GM21825 (cell line): Measurements from ENCODE around the gene PDE4D.

Experiments used
- ATAC-seq: cut with Tn5 transposase; IDR thresholded peaks from one replicate; pipeline ENCODE4 v1.9.1; 2021; ENCODE audit warnings: mild to moderate bottlenecking, moderate library complexity; ENCODE audit not compliant: unreplicated experiment

The PDE4D gene

DNA sequence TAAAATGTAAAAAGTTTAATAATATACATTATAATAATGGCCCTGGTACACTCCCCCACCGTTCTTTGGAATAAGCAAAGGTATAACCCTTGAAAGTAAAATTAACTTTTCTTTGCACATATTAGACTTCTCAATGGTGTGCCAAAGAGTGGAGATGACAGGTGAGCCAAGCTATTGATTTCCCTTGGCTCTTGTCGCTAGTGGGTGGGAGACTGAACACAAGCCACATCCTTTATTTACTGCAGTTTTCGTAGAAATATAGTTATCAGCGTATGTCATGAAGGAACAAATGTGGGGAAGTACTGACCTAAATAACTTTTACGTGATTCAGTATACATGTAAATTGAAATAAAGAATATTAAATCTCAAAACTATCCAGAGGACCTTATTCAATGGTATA, 761.4 kb downstream of the PDE4D start:
- no peak for ATAC-seq

DNA sequence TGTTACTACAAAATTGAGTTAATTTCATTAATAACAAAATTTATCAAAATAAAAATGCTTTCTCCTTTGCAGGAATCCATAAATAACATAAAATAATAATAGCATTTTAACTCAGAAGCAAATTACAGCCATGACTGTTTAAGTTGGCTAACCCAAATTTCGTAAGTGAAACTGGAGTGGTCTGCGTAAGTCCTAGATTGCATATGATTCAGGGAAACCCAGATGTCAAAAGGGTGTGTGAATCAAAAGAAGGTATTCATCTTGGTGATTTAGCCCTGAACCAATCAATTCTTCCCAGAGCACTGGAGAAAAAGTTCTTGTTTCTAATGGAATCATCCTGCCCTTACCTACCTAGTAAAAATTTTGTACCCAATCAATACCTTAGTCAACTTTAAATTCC, 763.1 kb downstream of the PDE4D start:
- no peak for ATAC-seq

DNA sequence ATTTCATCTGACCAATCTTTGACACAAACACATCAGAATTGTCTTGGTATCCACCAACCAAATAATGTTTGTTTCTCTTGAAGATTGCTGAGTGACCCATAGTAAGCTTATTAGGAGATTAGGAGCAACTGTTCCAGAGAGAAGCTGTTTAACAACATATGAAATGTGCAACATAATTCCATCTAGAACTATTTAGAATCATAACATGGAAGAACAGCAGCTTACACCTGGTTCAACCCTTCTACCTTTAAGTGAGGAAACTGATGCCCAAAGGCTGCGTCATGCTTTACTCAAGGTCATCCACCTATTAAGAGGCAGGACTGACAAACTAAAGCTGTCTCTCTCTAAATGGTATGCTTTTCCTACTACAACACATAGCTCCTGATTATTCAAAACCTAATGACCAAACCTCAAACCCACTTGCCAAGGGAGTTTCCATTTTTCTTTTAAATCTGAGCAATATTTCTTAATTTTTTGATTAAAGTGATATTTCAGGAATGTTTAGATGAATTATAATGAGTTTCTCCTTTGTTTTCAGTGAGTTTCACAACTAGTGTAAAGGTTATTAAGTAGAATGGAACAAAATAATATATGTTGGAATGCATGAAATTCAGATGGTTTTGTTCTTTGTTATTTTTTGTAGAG, 764.8 kb downstream of the PDE4D start:
- ATAC-seq: no peak

DNA sequence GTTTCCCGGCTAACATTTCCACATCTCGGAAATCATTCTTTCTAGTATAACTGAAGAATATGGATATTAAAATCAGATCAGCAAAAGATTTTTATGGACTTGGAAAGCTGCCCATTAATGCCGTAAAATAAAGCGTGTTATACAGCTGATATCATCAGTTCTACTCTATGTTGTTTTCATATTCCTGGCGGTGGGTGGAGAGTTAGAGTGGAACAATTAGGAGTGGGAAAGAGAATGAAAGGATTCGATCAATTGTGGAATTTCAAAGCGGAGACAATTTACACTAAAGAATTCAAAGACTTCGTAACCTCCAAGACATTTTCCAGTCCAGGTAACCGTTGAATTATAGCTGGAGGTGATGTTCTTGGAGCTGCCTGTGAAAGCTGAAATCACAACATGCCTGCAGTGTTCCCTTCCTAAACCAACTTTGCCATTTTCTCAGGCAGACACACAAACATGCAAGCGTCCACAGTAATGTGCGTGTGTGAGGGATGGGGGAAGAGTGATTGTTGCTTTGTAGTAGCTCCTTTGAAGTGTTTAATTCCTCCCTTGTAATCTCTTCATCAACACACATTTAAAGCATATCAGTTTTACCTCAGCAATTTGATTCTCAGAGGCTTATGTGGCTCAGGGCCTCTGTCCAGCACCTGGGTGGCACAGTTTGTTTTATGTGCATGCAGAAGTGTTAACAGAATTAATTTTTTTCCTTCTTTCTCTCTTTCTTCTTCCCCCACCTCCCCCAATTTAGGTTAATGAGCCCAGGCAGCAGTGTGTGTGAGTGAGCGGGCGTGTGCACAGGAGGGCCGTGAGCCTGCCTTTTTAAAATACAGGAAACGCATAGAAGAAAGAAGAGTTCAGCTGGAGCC, 766.6 kb downstream of the PDE4D start:
- no peak for ATAC-seq

DNA sequence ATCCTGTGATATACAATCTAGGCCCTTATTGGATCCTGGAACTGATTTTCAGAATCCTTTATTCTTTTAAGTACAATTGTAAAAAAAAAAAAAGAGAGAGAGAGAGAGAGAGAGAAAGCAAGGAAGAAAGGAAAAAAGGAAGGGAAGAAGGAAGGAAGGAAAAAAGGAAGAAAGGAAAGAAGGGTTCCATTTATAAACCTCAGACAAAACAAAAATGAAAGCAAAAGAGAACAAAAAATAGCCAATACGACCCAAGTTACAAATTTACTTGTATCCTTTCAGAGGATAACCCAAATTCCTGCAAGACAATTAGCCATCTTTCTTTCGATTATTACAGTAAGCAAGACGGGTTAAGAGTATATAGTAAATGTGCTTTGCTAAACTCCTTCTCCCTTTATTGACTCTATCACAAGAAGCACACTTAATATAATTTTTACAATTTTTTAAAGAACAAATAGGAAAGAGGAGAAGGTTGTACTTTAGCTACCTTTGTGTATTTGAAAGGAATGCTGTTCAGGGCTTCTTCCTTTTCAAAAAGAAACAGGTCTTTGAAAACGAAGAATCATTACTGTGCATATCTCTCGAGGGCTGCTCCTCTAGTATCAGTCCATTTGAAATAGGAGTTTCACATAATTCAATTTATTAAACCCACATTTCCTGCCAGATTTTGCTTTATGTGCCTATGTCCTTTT, 767.4 kb downstream of the PDE4D start:
- no peak for ATAC-seq

DNA sequence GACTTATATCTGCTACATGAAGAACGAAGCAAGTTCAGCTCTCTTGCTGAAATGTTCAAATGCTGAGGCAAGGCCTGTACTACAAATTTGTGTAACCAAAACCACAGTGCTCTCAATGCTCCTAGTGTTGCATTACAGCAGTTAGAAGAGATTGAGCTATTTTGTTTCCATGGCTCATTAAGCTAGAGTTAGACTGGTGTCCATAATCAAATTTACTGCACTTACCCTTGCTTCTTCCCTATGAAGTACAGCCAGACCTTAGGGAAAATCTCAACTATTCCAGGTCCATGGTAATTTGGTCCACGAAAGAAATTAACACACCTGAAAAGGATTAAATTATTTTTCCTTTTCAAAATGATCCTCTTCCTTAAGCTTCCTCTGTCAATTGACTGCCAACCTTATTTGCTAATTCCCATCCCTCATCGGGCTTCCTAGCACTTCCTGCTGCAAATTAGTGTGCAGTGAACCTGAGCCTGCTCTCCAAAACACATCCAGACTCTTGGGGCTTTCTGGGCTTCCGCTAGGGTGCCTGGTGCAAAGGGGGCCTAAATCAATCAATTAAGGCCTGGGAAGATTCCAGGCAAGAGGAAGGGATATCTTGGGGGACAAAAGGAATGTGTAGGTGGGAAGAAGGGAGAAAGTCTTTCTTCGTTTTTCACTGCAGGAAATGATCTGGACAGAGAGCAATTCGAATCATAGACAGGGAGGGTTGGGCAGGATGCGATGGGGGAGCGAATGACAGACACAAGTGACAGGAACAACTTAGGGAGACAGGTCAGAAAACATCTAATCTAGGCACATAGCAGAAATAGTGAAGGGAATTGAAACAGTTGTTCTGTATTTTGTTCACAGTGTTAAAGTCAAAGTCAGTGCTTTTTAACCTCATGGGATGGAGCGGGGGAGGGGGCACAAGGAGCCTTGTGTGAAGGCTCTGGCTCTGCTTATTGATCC, 768.2 kb downstream of the PDE4D start:
- no peak for ATAC-seq

DNA sequence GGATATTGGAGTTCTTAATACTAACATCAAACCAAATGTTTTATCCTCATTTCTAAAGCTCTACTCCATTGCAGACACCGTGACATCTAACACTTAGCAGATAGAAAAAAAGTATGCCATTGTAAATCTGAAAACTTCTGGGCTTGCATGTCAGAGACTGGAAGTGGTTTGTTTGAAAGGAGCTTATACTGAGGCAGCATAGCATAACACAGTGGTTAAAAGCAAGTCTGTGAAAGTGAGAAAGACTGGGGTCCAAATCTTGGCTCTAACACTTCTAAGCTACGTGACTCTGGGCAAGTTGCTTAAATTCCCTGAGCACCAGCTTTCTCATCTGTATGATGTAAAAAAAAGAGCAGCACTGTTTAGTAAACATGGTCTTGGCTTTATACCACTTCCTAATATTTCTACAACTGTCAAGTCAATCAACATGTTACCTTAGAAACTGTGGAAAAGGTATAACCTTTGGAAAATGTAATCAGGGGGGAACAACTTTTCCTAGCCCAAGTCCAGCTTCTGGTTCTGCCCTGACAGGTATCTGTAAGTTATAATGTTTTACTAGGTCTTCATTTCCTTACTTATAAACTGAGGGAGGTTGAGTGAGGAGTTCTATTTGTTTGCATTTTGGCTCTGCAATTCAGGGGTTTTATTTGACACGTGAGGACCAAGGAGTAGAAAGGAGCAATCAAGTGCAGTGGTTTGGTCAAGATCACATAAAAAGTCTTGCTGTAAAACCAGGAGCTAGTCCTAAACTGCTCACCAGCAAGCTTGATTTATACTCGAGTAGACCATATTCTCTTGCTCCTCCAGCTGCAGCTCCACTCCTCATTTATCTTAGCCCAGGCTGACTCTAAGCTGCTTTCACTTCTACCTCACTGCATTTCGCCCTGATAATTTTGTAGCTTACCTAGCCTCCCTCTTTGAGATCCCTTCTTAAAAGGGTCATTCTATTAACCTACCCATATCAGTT, 769.6 kb downstream of the PDE4D start:
- ATAC-seq: peak; percentile 49

DNA sequence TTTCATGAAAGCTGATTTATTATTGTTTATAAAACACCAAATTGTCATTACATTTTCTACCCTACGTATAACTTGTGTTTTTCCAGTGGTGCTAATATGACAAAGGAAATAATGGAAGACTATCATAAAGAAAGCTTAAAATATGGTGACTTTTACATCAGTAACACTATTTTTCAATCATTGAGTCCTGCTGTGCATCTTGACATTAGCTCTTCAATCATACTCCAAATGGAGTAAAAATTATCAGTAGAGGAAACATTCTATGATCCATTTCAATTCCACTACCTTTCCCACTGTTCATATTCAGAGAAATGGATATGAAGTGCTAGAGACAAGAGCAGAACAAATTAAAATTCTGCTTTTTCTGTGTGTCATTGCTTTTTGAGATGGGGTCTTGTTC, 774.0 kb downstream of the PDE4D start:
- ATAC-seq: no peak

DNA sequence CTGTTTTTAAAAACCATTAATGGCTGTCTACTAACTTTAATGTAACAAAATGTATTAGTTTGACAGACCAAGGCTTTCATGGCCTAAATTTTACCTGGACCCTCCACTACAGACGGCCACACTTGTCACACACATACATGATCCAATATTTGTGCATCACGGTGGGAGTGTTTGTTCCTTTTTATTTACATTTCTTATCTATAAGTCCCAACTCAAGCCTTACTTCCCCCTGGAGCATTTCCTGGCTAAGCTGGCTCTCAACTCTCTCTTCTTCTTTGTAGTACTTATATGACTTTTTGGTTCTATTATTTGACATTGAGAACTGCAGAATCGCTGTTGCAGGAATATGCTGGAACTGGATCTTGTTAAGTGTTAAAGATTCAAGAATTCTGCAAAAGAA, 776.2 kb downstream of the PDE4D start:
- ATAC-seq: no peak

DNA sequence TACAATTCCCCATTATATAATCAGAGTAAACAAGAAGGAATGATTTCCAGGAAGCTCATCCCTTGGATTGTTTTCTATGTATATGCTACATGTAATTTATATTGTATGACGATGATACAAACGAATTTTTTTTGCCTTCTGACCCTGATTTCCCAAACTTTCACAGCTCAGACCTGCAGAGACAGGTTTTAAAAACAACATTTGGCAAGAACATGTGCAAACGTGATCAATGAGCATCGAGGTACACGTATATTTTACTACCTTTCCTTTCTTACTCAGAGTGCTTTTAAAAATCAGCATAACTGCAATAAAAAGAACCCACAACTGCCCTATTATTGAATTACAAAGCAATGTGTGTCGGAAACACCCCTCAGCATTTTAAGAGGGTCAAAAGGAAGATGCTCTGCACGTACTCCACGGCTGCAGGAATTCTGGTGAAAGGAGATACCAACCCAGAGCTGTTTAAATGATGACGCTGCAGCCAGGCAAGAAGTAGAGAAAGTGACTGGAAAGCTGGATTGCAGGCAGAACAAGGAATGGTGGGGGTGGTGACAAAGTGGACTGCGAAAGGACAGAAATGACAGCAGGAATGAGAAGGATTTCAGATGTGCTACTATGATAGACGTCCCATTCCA, 777.2 kb downstream of the PDE4D start:
- ATAC-seq: no peak

DNA sequence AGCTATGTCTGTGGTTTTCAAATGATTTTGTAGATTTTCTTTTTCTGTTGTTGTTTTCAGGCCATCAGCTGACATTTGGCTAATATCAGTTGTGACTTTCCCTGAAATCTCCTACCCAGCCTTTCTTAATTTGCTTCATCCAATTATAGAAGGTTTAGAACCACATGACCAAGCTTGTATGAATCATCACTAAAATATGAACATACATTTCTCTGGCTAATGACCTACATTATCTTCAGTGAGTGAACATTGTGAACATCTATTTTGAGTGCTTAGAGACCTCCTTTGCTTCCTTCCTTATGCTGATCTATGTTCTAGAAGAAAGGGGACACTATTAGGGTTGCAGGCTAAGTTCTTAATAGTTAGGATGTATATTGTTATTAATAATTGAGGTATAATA, 778.2 kb downstream of the PDE4D start:
- ATAC-seq: no peak

DNA sequence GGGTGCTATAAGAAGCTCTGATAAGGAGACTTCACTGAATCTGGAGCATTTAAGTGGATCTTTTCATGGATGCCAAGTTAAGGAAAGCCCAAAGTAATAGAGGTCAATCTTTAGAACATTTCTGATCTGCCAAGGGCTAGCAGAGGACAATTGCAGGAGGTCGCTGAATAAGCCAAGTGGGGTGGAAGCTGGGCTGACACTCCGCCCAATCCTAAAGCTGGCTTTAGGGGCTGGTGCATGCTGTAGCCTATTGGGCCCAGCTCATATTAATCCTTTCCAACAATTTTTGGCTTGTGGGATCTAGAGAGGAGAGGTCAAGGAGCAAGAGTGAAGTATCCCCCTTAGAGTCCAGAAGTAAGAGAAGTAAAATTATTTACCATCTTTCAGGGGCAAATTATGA, 784.1 kb downstream of the PDE4D start:
- ATAC-seq: no peak

DNA sequence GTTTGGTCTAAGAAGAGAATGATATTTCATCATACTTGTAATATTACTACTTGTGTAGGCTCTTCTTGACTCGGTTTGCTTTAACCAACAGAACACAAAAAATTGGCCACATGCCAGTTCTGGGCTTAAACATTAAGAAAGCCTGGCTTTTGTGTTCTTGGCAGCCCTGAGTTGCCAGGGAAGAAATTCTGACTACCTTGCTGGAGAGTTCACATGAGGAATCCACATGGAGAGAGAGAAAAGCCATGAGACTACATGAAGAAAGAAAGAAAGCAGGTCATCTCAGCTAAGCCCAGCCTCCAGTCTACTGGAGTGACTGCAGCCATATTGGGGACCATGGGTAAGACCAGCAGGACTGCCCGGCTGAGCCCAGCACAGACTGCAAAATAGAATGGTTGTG, 785.8 kb downstream of the PDE4D start:
- no peak for ATAC-seq

DNA sequence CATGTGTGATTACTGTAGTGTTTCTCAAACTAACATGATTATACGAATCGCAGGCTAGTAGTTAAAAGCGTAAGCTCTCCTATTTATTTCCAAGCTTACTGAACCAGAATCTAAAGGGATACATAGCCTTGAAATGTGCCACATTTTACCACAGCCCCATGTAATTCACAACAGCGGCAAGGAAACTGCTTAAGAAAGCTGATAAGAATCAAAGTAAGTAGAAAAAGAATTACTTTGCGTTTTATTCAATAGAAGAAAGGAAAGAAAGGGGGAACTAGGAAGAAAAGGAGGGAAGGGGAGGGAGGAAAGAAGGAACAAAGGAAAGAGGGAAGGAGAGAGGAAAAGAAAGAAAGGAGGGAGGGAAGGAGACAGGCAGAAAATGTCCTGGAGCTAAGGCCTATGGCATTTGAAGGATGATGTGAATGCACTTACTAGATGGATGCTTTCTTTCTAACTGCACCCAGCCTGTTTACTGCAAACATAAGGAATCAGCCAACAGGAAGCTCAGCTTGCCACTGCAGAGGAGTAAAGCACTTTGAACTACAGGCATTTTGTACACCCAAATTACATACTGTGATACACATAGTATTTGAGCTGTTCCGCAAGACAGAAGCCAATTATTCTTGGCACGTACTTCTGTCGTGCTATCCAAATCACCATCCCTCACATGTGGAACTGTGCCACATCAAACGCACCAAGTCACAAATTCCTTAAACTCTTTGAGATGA, 789.0 kb downstream of the PDE4D start:
- no peak for ATAC-seq

DNA sequence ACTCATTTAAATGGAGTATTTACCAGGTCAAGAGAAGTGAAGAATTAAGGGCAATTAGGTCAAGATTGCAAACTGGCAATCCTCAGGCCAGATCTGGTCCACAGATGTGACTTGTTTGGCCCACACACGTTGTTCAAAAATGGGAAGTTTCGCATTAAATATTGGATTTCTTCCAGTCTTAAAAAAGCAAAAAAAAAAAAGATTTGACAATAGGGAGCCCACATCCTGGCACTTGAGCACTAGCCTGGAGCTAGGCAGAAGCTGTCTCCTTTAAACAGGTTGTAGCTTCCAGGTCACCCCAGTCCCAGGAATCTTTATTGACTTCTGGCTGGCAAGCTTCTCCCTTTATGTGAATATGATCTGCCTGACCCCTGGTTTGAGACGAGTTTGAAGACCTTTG, 790.2 kb downstream of the PDE4D start:
- no peak for ATAC-seq

DNA sequence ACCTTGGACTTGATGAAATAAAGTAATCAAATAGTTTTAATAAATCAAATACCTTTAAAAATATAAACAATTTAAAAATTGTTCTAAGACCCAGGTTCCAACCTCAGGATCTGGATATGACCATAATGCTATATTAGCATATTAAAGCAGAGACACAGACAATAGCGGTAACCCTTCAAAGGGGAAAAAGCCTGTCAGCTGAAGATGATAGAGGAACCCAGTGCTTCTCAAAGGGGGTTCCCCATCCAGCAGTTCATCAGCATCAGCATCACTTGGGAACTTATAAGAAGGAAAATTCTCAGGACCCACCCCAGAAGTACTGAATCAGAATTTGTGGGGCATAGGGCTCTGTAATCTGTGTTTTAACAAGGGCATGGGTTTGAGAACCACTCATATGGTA, 791.1 kb downstream of the PDE4D start:
- ATAC-seq: no peak

DNA sequence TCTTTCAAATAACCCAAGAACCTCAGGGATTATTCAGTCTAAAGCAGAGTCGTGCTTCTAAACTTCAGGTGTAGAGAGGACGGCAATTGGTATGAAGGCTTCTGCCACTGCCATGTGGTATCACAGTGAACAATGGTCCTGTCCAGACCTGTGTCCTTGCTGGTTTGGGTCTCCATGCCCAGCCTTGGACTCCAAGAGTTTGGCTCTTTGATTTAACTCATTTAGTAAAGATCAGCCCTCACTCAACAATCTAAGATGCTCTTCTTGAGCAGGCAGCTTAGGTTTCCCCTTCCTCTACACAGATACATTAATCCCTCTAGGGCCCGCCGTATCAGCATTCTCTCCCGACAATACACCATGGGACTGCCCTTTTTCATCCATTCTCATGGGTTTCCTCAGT, 792.7 kb downstream of the PDE4D start:
- ATAC-seq: no peak

DNA sequence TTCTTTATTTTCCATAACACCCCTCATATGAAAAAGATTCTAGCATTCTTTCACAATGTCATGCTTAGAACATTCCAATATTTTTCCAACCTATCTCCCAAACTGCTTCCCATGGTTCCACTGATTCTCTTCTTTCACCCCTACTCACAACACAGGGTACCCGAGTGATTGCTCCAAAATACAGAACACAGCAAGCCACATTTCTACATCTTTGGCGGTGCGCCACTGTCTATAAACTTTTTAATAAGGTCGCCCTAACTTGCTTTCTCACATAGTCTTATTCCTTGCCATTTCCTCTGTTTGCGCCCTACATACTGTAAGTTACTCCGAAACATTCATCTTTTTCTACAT, 793.6 kb downstream of the PDE4D start:
- no peak for ATAC-seq
